Stomach (tissue), 4 donors: Measurements from ENCODE around the gene ABCA7.

Source experiments
- CTCF ChIP-seq, 7 experiments: fragments of 450-650 bp in 4 of 7; fragments of 200-600 bp in 3 of 7; sonication (generic) in 3 of 7; IDR thresholded peaks; one replicate each; pipeline ENCODE4 v1.5.1; 2016 to 2019; ENCODE audit warnings: antibody characterized with exemption in 7 of 7, control low read depth in 2 of 7, mild to moderate bottlenecking in 1 of 7
- EP300 ChIP-seq: sonication (generic); formaldehyde crosslinking; IDR thresholded peaks from one replicate; pipeline ENCODE4 v1.6.1; 2017; ENCODE audit warnings: antibody characterized with exemption
- POLR2A ChIP-seq, 4 donors: fragments of 450-650 bp; IDR thresholded peaks; one replicate each; pipeline ENCODE4 v1.6.1; 2016; ENCODE audit warnings: antibody characterized with exemption in 4 of 4, control low read depth in 2 of 4, mild to moderate bottlenecking in 1 of 4, moderate library complexity in 1 of 4

- TF ChIP-seq CTCF (IDR thresholded peaks at IDR 0.05) = no peak
- no peak for TF ChIP-seq POLR2A (IDR thresholded peaks at IDR 0.05)
- no peak for TF ChIP-seq EP300
Measured at GRCh38 chr19:993361-993830, 46.5 kb upstream of the ABCA7 start.
